GM21786 (cell line): ENCODE data around the gene PARS2.
"Not testable (repeated sequence)": the region's sequence is repeated elsewhere in the genome, so short reads cannot be mapped to it uniquely, and the experiment has no call there.

Experiments used
- ATAC-seq: cut with Tn5 transposase; IDR thresholded peaks from one replicate; pipeline ENCODE4 v1.9.1; 2021; ENCODE audit not compliant: unreplicated experiment

PARS2 gene

DNA sequence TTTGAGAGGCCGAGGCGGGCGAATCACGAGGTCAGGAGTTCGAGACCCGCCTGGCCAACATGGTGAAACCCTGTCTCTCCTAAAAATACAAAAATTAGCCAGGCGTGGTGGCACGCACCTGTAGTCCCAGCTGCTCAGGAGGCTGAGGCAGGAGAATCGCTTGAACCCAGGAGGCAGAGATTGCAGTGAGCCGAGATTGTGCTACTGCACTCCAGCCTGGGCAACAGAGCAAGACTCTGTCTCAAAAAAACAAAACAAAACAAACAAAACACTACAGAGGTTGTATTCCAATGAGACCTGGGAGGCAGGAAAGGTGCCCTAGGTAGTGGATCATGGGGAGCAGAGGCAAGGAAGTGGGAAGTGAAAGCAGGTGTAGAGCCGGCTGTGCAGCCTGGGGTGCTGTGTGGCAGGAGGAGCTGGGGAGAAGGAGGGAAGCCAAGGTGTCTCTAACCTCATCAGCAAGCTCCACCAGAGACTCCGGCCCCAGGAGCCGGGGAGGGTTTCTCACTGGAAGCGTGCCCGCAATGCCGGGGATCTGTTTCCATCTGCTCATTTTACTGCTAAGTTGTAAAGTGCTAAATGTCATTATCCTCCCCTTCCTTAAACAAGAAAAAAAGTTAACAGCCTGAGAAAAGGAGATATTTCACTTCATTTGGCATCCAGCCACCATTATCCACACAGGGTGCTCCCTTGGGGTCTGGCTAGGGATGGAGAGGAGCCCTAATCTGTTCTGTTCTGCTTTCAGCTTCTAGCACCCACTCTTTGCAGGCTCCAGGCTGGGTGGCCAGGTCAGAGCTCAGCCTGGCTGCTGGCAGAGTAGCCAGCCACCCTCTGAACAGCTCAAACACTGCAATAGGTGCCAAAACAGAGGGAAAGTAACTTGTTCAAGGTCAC, 11.8 kb upstream of the PARS2 start:
- ATAC-seq: not testable (repeated sequence)

DNA sequence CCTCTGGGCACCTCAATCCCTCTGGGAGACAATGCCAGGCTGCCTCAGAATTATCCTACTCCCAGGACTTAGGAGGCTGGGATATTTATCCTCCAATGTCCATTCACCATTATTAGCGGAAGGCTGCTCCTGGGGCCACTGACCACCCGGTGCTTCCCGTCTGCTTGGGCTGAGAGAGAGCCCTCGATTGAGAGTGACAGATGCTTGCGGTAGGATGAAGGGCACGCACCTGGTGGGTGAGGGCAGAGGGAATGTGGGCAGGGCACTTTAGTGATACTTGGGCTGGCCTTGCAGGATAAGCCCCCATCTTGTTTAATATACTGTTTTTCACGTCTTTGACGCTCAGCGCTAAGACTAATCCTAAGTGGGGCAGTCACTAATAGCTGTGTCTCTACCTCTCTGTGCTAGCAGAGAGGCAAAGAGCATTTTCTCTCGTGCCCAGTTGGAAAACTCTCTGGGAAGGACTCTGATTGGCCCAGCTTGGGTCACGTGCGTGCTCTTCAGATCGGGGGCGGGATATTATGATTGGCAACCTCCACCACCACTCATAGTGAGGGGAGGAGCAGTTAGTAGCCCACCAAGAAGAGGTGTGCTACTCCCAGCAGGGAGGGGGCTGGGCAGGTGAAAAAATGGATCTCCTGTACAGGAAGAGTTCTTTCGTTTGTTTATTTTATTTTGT, 10.6 kb upstream of the PARS2 start:
- ATAC-seq: no peak

DNA sequence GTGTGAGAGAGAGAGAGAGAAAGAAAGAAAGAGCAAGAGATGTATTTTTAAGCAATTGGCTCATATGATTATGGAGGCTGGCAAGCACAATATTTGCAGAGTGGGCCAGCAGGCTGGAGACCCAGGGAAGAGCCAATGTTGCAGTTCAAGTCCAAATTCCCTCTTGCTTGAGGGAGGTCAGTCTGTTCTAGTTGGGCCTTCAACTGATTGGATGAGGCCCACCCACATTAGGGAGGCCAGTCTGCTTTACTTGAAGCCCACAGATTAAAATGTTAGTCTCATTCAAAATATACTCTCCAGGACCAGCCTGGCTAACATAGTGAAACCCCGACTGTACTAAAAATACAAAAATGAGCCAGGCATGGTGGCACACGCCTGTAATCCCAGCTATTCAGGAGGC, 8.6 kb upstream of the PARS2 start:
- ATAC-seq: no peak

DNA sequence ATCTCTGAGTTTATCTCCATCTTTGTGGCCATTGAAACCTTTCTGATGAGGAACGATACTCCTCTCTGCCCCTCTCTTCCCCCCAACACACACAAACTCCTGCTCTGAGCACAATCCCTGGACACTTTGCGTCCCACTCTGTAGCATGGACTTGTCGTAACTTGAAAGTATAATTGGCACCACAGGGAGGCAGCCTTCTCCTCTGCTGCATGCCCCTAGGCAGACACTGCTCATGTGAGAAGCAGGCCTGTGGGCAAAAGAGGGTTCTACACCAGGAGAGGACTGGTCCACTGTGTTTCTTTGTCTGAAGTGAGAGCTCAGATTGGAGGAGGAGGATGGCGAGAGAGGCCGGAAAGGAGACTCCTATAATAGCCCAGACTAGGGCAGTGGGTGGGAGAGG, 3.8 kb upstream of the PARS2 start:
- no peak for ATAC-seq

DNA sequence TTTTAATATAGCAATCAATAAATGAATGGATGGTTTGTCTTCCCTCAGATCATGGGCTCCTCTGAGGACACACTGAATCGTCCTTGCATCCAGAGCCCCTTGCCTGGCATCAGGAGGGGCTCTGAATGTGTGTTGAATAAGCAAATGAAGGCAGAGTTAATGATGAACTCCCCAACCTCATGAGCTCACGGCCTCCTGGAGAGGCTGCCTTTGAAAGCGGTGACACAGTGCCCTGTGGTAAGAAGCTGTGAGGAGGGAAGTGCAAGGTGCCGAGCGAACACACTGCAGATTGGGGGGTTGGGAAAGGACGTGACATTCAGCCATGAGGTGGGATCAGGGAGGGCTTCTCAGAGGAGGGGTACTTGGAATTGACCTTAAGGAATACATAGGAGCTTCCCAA, 3.2 kb upstream of the PARS2 start:
- ATAC-seq: no peak

DNA sequence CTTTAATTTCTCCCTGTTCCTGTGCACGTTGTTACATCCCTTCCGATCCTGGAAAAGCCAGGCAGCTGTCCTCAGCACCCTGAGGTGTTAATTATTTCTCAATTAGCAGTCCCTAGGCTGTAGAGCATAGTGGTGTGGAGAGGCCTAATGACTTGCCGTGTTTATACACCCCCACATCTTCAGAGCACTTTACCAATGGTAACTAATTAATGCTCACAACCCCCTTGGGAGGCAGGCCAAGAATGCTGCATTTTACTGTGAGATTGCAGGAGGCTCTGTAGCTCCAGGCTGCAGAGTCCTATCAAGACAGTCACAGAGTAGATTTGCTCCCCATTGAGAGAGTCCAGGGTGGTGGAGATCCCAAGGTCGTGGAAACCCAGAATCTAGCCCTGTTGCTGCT, 2.4 kb upstream of the PARS2 start:
- ATAC-seq: no peak

DNA sequence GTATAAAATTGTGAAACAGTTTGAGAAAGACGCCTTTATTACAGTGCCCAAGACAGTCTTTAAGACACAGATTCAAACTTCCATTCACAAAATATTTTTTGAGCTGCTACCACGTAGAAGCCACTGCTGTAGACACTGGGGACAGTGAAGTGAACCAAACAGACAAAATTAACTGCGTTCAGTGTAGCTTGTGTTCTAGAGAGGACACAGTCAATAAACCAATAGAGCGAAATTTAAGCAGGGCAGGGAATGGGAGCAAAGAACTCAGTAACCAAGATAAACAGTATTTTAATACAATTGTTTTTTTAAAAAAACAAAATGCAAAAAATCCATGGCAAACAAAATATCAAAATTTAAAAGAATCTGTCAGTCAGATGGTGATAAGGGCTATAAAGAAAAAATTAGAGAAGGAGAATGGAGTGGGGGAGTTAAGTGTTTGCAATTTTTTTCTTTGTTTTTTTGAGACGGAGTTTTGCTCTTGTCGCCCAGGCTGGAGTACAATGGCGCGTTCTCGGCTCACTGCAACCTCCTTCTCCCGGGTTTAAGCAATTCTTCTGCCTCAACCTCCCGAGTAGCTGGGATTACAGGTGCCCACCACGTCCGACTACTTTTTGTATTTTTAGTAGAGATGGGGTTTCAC, 719 bp upstream of the PARS2 start:
- no peak for ATAC-seq

DNA sequence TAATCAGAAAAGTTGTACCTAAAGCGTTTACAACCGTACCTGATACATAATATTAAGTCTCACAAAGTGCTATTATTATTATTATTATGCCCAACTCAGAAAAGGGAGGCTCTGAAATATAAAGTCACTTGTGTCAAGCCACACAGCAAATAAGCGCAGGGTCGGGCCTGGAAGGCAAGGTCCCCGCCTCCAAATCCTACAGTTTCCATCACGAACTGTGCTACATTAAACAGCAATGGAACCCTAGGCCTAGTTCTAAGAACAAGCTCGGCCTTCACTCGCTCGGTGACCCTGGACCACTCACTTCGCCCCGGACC, 549 bp downstream of the PARS2 start:
- no peak for ATAC-seq

DNA sequence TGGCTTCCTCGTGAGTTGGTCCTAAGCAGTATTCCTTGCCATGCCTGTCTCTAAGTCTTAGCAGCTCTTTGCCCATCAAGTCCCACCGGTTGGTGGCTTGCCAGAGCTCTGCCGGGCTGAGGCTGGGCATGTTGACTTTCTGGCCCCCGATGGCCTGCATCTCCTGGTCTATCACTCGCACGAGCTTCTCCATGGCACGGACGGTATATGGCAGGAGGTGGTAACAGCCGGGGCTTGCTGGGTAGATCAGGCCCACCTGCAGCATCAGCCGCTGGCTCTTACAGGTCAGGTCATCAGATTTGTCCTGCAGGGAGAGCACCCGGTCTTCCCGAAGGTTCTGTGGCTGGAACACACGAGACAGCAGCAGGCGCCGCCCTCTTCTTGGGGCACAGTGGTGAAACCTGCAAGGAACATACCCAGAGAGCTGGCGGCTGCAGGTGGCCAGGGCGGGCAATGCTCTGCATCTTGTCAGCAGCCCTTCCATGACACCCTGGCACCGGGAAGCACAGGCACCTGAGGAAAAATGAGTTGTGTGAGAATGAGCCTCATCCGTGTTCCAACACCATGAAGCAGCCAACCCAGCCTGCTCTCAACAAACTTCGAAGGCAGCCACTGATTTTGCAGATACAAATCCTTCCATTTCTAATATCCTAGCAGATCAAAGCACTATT, 5.5 kb downstream of the PARS2 start:
- ATAC-seq: no peak

DNA sequence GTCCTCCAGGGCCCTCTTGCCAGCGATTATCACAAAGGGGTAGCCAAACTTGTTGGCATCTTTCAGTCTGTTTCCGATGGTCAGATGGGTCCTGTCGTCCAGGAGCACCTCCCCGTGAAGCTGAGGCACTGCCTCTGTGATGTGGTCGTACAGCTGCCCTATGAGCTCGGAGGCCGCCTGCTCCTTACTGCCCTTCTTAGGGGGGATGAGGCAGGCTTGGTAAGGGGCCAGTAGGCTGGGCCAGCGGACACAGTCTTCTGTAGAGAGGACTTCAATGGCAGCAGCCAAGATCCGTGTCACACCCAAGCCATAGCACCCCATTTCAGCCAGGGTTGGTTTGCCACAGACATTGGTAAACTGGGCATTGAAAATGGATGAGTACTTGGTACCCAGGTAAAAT, 6.5 kb downstream of the PARS2 start:
- ATAC-seq: no peak

DNA sequence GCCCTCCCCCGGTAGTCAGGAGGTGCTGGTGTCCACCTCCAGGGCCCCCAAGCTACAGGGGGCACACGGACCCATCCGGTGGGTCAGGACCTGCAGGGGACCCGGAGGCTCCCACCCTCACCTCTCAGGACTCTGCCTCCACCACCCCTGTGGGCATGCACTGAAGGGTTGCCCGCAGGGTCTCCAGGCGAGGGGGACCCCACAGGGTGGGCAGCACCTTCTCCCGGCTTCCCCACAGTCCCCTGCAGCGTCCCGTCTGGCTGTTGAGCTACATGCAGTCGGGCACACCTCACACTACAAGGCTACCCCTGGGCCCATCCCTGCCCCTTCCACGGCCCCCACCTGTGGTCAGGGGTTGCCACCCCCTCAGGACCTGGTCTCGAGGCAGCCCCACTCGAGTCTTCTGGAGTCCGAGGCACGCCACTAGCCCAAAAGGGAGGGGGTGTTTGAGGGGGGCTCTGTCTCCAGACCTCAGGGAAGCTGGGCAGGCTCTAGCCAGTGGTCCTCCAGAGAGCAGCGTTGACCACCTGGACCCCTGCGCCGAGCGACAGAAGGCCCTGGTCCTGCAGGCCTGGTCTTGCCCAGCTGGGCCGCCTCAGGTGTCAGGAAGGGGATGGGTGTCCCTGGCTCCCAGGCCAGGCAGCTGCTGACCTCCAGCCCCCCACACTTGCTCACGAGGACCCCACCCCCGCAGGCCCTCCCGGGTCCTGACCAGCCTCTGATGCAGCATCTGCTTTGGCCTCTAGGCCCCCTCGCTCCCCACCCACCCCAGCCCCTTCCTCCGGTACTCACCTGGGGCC, 9.6 kb downstream of the PARS2 start:
- no peak for ATAC-seq

DNA sequence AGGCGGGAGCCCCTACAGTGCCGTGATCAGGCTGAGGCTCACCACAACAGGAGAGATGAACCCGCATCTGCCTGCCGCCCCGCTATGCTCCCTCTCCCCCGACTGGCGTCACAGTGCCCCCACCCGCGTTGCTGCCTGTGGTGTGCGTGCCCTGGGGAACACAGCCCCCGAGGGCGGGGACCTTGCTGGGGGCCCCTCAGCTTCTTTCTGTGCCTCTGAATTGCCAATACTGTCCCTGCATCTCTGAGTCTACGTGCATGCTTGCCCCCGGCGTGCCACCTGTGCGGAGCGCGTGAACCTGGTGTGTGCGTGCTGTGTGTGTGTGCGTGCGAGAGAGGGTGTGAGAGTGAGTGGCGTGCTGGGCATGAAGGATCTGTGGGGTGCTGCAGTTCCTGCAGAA, 10.3 kb downstream of the PARS2 start:
- ATAC-seq: no peak

DNA sequence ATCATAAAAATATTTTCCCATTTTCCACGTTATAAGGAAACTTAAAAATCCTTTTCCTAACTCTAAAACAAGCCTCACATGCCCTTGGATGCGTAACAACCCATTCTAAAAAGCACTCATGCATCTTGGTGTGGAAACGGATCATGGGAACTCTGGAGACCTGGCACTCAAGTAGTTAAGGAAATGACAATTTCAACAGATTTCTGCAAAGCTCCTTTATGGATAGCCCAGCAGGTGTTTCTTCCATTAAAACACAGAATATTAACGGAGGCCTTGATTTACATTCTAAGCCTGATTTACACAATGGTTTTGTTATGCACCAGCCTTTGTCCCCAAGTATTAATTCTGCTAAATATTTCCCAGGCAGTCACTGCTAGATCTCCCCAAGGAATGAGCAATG, 12.9 kb downstream of the PARS2 start:
- no peak for ATAC-seq

DNA sequence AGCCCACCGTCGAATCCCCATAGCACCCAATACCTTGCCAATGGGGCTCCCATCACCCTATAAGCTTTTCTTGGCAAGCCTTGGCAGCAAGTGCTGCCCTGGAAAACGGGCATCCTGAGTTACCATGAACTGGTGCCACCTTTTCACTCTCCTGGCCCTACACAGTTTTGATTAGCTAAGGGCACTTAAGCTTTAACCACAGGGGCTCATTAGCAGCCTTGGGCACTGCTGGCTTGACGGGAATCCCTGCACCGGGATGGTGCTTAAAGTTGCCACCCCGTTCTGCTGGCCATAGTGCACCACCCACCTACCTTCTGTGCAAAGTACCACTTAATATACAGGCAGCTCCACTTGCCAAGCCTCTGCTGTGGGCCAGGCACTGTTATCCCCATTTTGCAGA, 13.7 kb downstream of the PARS2 start:
- ATAC-seq: no peak

DNA sequence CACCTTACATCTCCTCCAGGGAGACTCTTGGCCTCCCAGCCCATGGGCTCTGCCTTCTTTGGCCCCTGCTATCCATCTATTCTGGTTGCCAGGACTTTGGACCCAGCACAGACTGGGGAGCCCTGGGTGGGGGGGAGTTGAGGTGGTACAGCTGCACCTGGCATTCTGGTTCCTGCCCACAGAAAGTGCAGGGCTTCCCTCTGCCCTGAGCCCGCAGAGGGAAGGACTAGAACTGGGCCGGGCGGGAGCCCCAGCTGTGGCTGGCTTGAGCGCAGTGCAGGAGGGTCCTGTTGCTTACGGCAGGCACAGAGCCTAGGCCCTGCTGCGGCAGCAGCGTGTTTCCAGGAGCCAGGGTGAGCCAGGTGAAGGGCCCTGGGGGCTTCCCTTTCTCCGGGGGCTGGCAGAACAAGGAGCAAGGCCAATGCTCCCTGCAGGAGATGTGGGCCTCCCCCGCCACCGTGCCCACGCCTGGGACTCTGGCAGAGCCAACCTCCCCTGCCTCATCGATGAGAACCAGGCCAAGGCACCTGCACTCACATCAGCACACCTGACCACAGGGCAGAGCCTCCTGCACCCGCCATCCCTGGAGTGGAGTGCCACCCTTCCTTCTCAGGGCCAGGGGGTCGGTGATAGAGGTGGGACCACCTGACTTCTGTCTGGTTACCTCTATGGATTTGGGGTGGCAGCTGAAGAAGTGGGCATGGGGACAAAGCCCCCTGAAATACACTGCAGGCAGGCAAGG, 16.1 kb downstream of the PARS2 start:
- ATAC-seq: no peak

DNA sequence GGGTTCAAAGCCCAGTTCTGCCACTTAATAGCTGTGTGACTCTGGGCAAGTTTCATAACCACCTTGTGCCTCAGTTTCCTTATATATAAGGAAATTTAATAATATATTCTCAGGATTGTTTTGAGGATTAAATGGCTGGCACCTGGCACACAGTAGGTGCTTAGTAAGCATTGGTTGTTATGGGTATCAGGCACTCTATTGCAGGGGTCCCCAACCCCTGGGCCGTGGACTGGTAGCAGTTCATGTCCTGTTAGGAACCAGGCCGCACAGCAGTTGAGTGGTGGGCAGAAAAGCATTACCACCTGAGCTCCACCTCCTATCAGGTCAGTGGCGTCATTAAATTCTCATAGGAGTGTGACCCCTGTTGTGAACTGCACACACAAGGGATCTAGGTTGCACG, 18.5 kb downstream of the PARS2 start:
- ATAC-seq: no peak

DNA sequence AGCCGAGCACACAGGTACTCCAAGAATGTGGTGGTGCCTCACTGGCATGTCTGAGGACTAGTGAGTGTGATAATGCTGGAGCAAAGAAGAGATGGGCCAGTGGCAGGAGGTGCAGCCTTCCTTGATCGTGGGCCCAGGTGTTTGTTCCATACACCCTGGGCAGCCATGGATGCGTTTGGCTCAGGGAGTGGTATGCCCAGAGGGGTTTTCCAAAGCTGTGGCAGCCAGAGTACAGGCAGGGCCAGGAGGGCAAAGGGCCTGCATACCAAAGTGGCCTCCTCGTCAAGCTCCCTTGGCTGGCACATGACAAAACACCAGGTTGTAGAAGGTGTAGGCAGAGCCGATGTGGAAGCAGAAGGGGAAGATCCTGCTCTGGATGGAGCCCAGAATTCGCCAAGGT, 19.0 kb downstream of the PARS2 start:
- ATAC-seq: no peak

DNA sequence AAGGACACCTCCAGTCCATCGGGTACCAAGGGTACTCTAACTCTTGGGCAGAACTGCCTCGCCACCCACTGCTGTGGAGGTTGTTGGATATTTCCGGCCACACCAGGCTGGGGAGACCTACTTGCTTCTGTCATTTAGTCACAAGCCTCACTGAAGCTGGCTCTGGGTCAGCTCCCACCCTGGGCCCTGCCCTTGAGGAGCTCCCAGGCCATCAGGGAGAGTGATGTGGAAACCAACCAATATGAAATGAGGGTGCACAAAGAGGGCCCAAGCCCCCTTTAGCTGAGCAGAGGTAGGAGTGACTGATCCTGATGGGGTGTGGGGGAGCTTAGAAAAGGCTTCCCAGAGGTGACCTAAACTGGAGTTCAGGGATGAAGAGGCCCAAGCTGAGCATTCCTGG, 19.6 kb downstream of the PARS2 start:
- ATAC-seq: no peak

DNA sequence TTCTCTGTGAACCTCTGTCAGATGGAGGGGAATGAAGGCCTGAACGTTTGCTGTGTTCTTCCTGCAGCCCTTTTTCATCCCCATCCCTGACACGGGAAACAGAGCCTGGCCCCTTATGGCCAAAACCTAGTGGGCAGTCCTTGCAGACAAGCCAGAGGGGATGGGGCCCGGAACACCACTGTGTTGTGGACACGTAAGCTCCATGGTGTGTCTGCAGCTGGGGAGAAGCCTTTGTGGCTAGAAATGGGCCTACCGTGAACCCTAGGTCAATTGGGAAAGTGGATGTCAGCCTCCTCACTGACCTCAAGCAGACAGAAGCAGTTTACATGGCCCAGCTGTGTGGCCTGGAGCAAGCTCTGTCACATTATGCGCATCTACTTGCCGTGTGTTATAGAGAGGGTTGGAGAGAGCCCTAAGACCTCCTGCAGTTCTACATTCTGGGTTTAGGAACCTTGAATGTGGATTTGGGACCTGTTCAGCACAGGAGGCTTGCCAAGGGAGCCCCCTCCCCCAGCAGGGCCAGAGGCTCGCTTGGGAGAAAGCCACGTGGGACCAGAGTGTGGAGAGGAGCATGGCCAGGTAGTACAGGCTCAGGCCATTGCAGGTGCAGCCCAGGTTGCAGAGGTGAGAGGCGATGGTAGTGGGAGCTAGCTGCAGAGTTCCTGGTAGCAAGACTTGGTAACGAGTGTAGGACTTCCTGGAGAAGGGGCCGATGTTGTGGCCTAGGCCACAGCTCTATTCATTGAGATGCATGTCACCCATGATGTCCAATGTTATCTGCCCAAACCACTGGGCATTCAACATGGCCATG, 20.7 kb downstream of the PARS2 start:
- no peak for ATAC-seq
